Activated CD8-positive, alpha-beta T cell treated with anti-CD3 and anti-CD28 coated beads for 36 hours (primary cell): Measurements from ENCODE around the gene TCOF1. TPM values are rescaled to one million over a fixed set of nuclear protein-coding genes. Genes with fewer than 3 reads are reported as not detected.

ENCODE experiments used
- ATAC-seq: fragments of 200-7000 bp; cut with Tn5 transposase; one replicate; pipeline ENCODE4 v1.10.0; 2021; ENCODE audit warnings: mild to moderate bottlenecking, moderate library complexity
- CTCF ChIA-PET: fragments of 350-600 bp; sonication (Branson Sonifier 250); formaldehyde crosslinking; loops from one replicate; lab custom pipeline; 2021; ENCODE audit warnings: antibody characterized with exemption; lab: Charles Lee
- POLR2A ChIA-PET: fragments of 350-600 bp; sonication (Branson Sonifier 250); formaldehyde crosslinking; loops from one replicate; lab custom pipeline; 2021; ENCODE audit warnings: antibody characterized with exemption; lab: Charles Lee
- DNase-seq: peaks from one replicate; pipeline ENCODE4 v3.0.0-alpha.2; 2020
- H3K27ac Mint-ChIP-seq: one replicate; pipeline ENCODE4 v1.8.0; 2021; ENCODE audit warnings: mild to moderate bottlenecking, mixed read lengths
- H3K27me3 Mint-ChIP-seq: one replicate; pipeline ENCODE4 v1.8.0; 2021; ENCODE audit warnings: mixed read lengths
- H3K36me3 Mint-ChIP-seq: one replicate; pipeline ENCODE4 v1.8.0; 2021; ENCODE audit warnings: low read depth, mixed read lengths
- H3K4me1 Mint-ChIP-seq: one replicate; pipeline ENCODE4 v1.8.0; 2021; ENCODE audit warnings: low read depth, mixed read lengths
- H3K4me3 Mint-ChIP-seq: one replicate; pipeline ENCODE4 v1.8.0; 2021; ENCODE audit warnings: mild to moderate bottlenecking, moderate library complexity, mixed read lengths
- H3K9me3 Mint-ChIP-seq: one replicate; pipeline ENCODE4 v1.8.0; 2021; ENCODE audit warnings: mixed read lengths
- intact Hi-C: fragments of 100-400 bp; cut with micrococcal nuclease; formaldehyde crosslinking; loops from one replicate; pipeline ENCODE4 v1.10.0; 2022
- total RNA-seq, 2 experiments: library from RNA; stranded (reverse); gene quantifications; one replicate each; pipeline ENCODE4 v1.2.3, GENCODE V29; 2021
- TF ChIP-seq, protein P1 (sequence below): fragments of 200-600 bp; IDR thresholded peaks from one replicate; pipeline ENCODE4 v1.8.0; 2022; ENCODE audit warnings: antibody characterized with exemption, mild to moderate bottlenecking

The TCOF1 gene
- total RNA-seq, 2 experiments from 2014 or later = 114 to 117 TPM

DNA sequence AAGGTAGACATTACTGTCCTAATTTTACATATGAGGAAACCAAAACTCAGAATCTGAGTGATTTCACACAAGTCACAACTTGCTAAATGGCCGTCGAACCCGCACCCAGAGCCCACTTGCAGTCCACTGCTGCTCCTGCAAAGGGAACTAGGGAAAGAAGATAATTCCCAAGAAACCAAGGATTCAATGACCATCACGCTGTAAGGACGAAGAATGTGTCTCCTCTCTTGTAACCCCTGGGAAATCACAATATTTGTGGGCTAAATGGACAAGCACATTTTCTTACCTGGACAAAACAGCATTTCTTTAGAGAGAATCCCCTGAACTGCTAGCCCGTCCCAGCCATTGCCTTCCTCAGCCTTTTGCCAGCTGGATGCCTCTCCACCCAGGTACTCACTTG, 89.7 kb downstream of the TCOF1 start:
- Mint-ChIP-seq H3K4me3 (peak overlapping the region; percentile 92), H3K27me3 (no peaks in the 10 kb centered on the region), H3K9me3 (peaks cover 1% of the 10 kb centered on the region), H3K4me1 (peaks cover 30% of the 10 kb centered on the region), H3K27ac (peak overlapping the region; percentile 100), H3K36me3 (peaks cover 60% of the 10 kb centered on the region)
- TF ChIP-seq, protein P1, sequence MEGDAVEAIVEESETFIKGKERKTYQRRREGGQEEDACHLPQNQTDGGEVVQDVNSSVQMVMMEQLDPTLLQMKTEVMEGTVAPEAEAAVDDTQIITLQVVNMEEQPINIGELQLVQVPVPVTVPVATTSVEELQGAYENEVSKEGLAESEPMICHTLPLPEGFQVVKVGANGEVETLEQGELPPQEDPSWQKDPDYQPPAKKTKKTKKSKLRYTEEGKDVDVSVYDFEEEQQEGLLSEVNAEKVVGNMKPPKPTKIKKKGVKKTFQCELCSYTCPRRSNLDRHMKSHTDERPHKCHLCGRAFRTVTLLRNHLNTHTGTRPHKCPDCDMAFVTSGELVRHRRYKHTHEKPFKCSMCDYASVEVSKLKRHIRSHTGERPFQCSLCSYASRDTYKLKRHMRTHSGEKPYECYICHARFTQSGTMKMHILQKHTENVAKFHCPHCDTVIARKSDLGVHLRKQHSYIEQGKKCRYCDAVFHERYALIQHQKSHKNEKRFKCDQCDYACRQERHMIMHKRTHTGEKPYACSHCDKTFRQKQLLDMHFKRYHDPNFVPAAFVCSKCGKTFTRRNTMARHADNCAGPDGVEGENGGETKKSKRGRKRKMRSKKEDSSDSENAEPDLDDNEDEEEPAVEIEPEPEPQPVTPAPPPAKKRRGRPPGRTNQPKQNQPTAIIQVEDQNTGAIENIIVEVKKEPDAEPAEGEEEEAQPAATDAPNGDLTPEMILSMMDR = no peak
- intact Hi-C loops = no loop called here
- CTCF ChIA-PET = interaction anchor here (1.8 kb wide), 1 partner anchor 11 kb away, joined by 8 read pairs; no protein-coding TSS in a partner anchor
- POLR2A ChIA-PET = interaction anchor here (1.1 to 3.8 kb wide), 8 partner anchors 9 to 43 kb away, joined by 3 to 21 read pairs (median 4); no protein-coding TSS in a partner anchor
- DNase-seq (no peak), ATAC-seq (no peak)

GRCh38 chr5:150448334-150448733, 90.8 kb downstream of the TCOF1 start:
- DNase-seq (no peak), ATAC-seq (no peak)
- ChIA-PET POLR2A (interaction anchor here (1.1 to 3.8 kb wide), 4 partner anchors 8 to 37 kb away, joined by 3 to 21 read pairs (median 12); no protein-coding TSS in a partner anchor), CTCF (interaction anchor here (0.9 kb wide), 1 partner anchor 9 kb away, joined by 6 read pairs; no protein-coding TSS in a partner anchor)
- H3K36me3 Mint-ChIP-seq = peaks cover 58% of the 10 kb centered on the region
- peaks cover 30% of the 10 kb centered on the region for H3K4me1 Mint-ChIP-seq
- peak overlapping the region; percentile 100 for H3K27ac Mint-ChIP-seq
- intact Hi-C loops = no loop called here
- TF ChIP-seq, protein P1 = no peak
- peaks cover 1% of the 10 kb centered on the region for H3K9me3 Mint-ChIP-seq
- H3K4me3 Mint-ChIP-seq = peak overlapping the region; percentile 92
- no peaks in the 10 kb centered on the region for H3K27me3 Mint-ChIP-seq

DNA sequence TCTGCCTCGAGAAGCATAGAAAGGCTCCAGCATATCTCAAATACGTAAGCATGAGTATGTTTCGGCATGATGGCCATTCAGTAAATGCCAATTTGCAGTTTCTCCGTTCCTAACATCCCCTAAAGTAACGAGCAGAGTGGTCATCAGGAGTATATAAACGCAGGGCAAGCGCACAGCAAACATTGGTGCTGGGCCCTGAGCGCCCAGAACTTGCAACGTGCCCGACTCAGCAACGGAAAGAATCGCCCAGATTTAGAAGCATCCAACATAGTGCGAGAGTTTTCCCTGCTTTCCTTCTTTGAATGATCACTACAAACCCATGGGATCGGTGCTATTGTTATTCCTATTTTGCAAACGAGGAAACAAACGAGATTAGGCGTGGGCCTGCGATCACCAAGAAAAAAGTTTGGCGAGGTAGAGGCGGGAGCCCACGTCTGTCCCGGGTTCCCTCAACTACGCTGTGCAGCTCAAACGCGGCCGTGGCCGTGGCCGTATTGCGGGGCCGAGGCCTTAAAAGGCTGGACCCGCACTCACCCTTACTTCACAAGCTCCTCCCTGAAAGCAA, 91.5 kb downstream of the TCOF1 start:
- TF ChIP-seq, protein P1 = no peak
- intact Hi-C loops = no loop called here

More for the DNA sequence above, 91.5 kb downstream of the TCOF1 start:
- ChIA-PET POLR2A (interaction anchor here (0.6 to 2.3 kb wide), 12 partner anchors 10 to 899 kb away, joined by 3 to 16 read pairs (median 4); partner anchors contain the start of gene CD74), CTCF (interaction anchor here (1.1 to 2.5 kb wide), 7 partner anchors 10 to 252 kb away, joined by 3 to 20 read pairs (median 6); partner anchors contain the start of gene RBM22)
- peaks cover 1% of the 10 kb centered on the region for H3K9me3 Mint-ChIP-seq
- peaks cover 51% of the 10 kb centered on the region for H3K36me3 Mint-ChIP-seq
- no peak for DNase-seq
- ATAC-seq = peak; percentile 14
- peak overlapping the region; percentile 100 for H3K27ac Mint-ChIP-seq
- no peaks in the 10 kb centered on the region for H3K27me3 Mint-ChIP-seq
- H3K4me1 Mint-ChIP-seq = peaks cover 30% of the 10 kb centered on the region
- peak overlapping the region; percentile 92 for H3K4me3 Mint-ChIP-seq

Other genes starting within 250 kb of the TCOF1 start
- gene PDGFRB, start 201.9 kb upstream of the TCOF1 start, total RNA-seq = under 1 TPM; 0.58 to 0.74 TPM
- not detected for gene CDX1, start 190.9 kb upstream of the TCOF1 start, total RNA-seq
- not detected for gene SLC6A7, start 167.6 kb upstream of the TCOF1 start, total RNA-seq
- gene CAMK2A, start 67.9 kb upstream of the TCOF1 start, total RNA-seq = not detected
- gene ARSI, start 54.8 kb upstream of the TCOF1 start, total RNA-seq = not detected
- gene CD74, start 55.2 kb downstream of the TCOF1 start, total RNA-seq = 100 to 1,000 TPM; 277 to 282 TPM
- 1,000 to 10,000 TPM; 3,542 to 3,651 TPM for gene RPS14, start 92.0 kb downstream of the TCOF1 start, total RNA-seq
- gene NDST1, start 150.4 kb downstream of the TCOF1 start, total RNA-seq = 1 to 10 TPM; 2.9 to 3.3 TPM